Neural cell (in vitro differentiated cells): ENCODE data around the gene BTG1. TPM values are rescaled to one million over a fixed set of nuclear protein-coding genes. Genes with fewer than 3 reads are reported as not detected.

Experiments used
- H2AFZ ChIP-seq: fragments of 200-600, 300-800 bp; sonication (generic), shearing (Covaris generic); 2 replicates; pipeline ENCODE4 v1.6.0; 2014; ENCODE audit warnings: low read depth, mild to moderate bottlenecking, antibody characterized with exemption, low read length, moderate library complexity
- H3F3A ChIP-seq: fragments of 200-600 bp; shearing (Covaris generic); 2 replicates; pipeline ENCODE4 v1.6.1; 2016; ENCODE audit warnings: mild to moderate bottlenecking, moderate library complexity, mixed read lengths, antibody characterized with exemption, low read length; ENCODE audit not compliant: insufficient read depth, poor library complexity, severe bottlenecking
- H3K27ac ChIP-seq: fragments of 200-600, 300-800 bp; sonication (generic), shearing (Covaris generic); 2 replicates; pipeline ENCODE4 v1.5.1; 2014; ENCODE audit warnings: mild to moderate bottlenecking, low read length, moderate library complexity
- H3K27me3 ChIP-seq: fragments of 300-800, 200-600 bp; sonication (generic), shearing (Covaris generic); 2 replicates; pipeline ENCODE4 v1.6.0; 2014; ENCODE audit warnings: mild to moderate bottlenecking, low read depth, low read length, moderate library complexity; ENCODE audit not compliant: insufficient read depth
- H3K36me3 ChIP-seq: fragments of 300-800, 200-600 bp; sonication (generic), shearing (Covaris generic); 2 replicates; pipeline ENCODE4 v1.5.1; 2014; ENCODE audit warnings: mild to moderate bottlenecking, antibody characterized with exemption, low read length, moderate library complexity; ENCODE audit not compliant: insufficient read depth
- H3K4me2 ChIP-seq: fragments of 300-800, 200-600 bp; sonication (generic), shearing (Covaris generic); 2 replicates; pipeline ENCODE4 v1.6.0; 2014; ENCODE audit warnings: mild to moderate bottlenecking, low read length
- H3K4me3 ChIP-seq: fragments of 300-800, 200-600 bp; sonication (generic), shearing (Covaris generic); 2 replicates; pipeline ENCODE4 v1.5.1; 2014; ENCODE audit warnings: mild to moderate bottlenecking, low read length, moderate library complexity
- H3K79me2 ChIP-seq: fragments of 200-600 bp; shearing (Covaris generic); replicated peaks from 2 replicates; pipeline ENCODE4 v1.6.0; 2014; ENCODE audit warnings: mild to moderate bottlenecking, low read length, moderate library complexity; ENCODE audit not compliant: insufficient read depth
- H3K9ac ChIP-seq: fragments of 300-800, 200-600 bp; sonication (generic), shearing (Covaris generic); 2 replicates; pipeline ENCODE4 v1.6.1; 2016; ENCODE audit warnings: mild to moderate bottlenecking, low read length, mixed read lengths
- H3K9me2 ChIP-seq: fragments of 200-600 bp; shearing (Covaris generic); 2 replicates; pipeline ENCODE4 v1.6.1; 2016; ENCODE audit warnings: mild to moderate bottlenecking, low read length, mixed read lengths; ENCODE audit not compliant: insufficient read depth
- H3K9me3 ChIP-seq: fragments of 200-600, 300-800 bp; sonication (generic), shearing (Covaris generic); 2 replicates; pipeline ENCODE4 v1.6.1; 2016; ENCODE audit warnings: mild to moderate bottlenecking, mixed run types, low read length, moderate library complexity, mixed read lengths
- H4K20me1 ChIP-seq: fragments of 200-600 bp; shearing (Covaris generic); 2 replicates; pipeline ENCODE4 v1.6.1; 2016; ENCODE audit warnings: mild to moderate bottlenecking, mixed run types; ENCODE audit not compliant: insufficient read depth
- CTCF ChIP-seq: fragments of 450-650 bp; IDR thresholded peaks from 2 replicates; pipeline ENCODE4 v1.5.1; 2014; ENCODE audit warnings: antibody characterized with exemption, mild to moderate bottlenecking, moderate library complexity; ENCODE audit not compliant: poor library complexity, severe bottlenecking
- EP300 ChIP-seq: fragments of 450-650 bp; conservative IDR thresholded peaks from 2 replicates; pipeline ENCODE4 v1.6.1; 2014; ENCODE audit warnings: antibody characterized with exemption, mild to moderate bottlenecking, moderate library complexity; ENCODE audit not compliant: poor library complexity, severe bottlenecking
- EZH2 ChIP-seq: fragments of 200-600, 300-800 bp; shearing (Covaris generic), sonication (generic); IDR thresholded peaks from 2 replicates; pipeline ENCODE4 v1.6.1; 2014; ENCODE audit warnings: antibody characterized with exemption, low read length, borderline replicate concordance, mild to moderate bottlenecking; ENCODE audit not compliant: insufficient read depth, poor library complexity, severe bottlenecking
- MXI1 ChIP-seq: fragments of 450-650 bp; conservative IDR thresholded peaks from 2 replicates; pipeline ENCODE4 v1.6.1; 2014; ENCODE audit warnings: antibody characterized with exemption, mild to moderate bottlenecking; ENCODE audit not compliant: poor library complexity, severe bottlenecking
- POLR2AphosphoS5 ChIP-seq: IDR thresholded peaks from 2 replicates; pipeline ENCODE4 v1.6.1; 2012
- RAD21 ChIP-seq: fragments of 450-650 bp; conservative IDR thresholded peaks from 2 replicates; pipeline ENCODE4 v1.6.1; 2014; ENCODE audit warnings: antibody characterized with exemption, mild to moderate bottlenecking, moderate library complexity
- SMC3 ChIP-seq: fragments of 450-650 bp; conservative IDR thresholded peaks from 2 replicates; pipeline ENCODE4 v1.6.1; 2014; ENCODE audit warnings: antibody characterized with exemption, mild to moderate bottlenecking, moderate library complexity; ENCODE audit not compliant: poor library complexity
- TAF1 ChIP-seq: IDR thresholded peaks from 2 replicates; pipeline ENCODE4 v1.6.1; 2012; ENCODE audit warnings: low read depth
- polyA plus RNA-seq: library from polyadenylated mRNA; depleted of rRNA; stranded (reverse); fragments of >200 nt; gene quantifications from 2 replicates; pipeline ENCODE4 v1.2.3, GENCODE V29; 2014

The BTG1 gene
- polyA plus RNA-seq, 1 donor from 2014 or later, result 12.9 TPM

- Histone ChIP-seq H2AFZ (no peak overlapping the region), H3K27ac (no peak overlapping the region), H3K36me3 (no peaks in the 10 kb centered on the region), H3K4me3 (no peak overlapping the region), H3K79me2 (peaks cover 96% of the 10 kb centered on the region), H3K27me3 (no peaks in the 10 kb centered on the region), H4K20me1 (no peaks in the 10 kb centered on the region), H3K4me2 (no peak overlapping the region), H3F3A (no peaks in the 10 kb centered on the region), H3K9me2 (no peaks in the 10 kb centered on the region), H3K9me3 (no peaks in the 10 kb centered on the region), H3K9ac (no peak overlapping the region)
- TF ChIP-seq EP300 (no peak), SMC3 (no peak), MXI1 (no peak), RAD21 (no peak), POLR2AphosphoS5 (no peak), CTCF (no peak), EZH2 (no peak), TAF1 (no peak)
Measured at GRCh38 chr12:92134638-92135274, 10.9 kb downstream of the BTG1 start.

DNA sequence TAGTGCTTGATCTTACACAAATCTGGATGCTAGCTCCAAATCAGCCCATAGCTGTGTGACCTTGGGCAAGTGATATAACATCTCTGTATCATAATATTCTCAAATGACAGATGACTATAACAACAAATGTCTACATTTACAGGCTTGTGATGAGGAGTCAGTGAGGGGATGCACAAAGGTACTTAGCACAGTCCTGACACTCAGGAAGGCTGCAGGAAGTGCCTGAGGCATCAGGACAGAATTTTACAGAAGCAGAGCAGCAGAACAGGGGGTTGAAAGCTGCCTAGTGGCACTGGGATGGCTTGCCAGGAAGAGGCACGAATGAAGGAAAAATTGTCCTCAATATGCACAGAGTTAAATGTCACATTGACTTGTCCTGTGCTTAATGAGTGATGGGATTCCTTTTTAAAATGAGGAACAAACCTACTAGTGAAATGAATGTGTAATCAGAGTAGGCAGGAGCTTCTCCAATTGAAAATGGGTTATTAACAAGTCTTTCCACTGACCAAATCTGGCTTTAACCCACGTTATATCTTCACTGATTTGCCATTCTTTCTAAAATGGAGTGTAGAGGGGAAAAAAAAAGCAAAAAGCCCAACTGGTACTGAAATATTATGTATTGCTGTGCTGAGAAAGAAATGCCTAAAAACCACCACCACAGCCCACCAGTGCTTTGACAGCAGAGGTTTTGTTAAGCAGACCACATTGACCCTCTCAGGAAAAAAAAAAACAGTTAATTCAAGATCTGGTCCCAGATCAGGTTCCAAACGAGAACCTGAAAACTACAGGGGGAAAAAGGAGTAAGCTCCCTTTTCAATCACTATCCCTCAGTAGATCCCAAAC is 11.6 kb downstream of the BTG1 start:
- H3K4me2 ChIP-seq, result no peak overlapping the region
- H3K27me3 ChIP-seq, result no peaks in the 10 kb centered on the region
- no peak overlapping the region for H3K4me3 ChIP-seq
- no peak overlapping the region for H3K9ac ChIP-seq
- H3K79me2 ChIP-seq, result peaks cover 94% of the 10 kb centered on the region
- H3F3A ChIP-seq, result no peaks in the 10 kb centered on the region
- TF ChIP-seq MXI1, result no peak
- no peak for TF ChIP-seq EP300
- TF ChIP-seq SMC3, result no peak
- TF ChIP-seq POLR2AphosphoS5, result no peak
- no peak for TF ChIP-seq RAD21
- TF ChIP-seq EZH2, result no peak
- no peak for TF ChIP-seq CTCF
- H2AFZ ChIP-seq, result no peak overlapping the region
- no peak overlapping the region for H3K27ac ChIP-seq
- H4K20me1 ChIP-seq, result no peaks in the 10 kb centered on the region
- no peaks in the 10 kb centered on the region for H3K36me3 ChIP-seq
- no peaks in the 10 kb centered on the region for H3K9me2 ChIP-seq
- no peaks in the 10 kb centered on the region for H3K9me3 ChIP-seq
